HEK293 (cell line): Measurements from ENCODE around the gene RGS5.

ENCODE experiments used
- CTCF ChIA-PET: fragments of 350-600 bp; formaldehyde crosslinking; extraction: SDS; loops from one replicate; lab custom pipeline; 2021; ENCODE audit warnings: antibody characterized with exemption; lab: Yijun Ruan, JAX
- POLR2A ChIA-PET: fragments of 300-600 bp; formaldehyde crosslinking; extraction: SDS; loops from one replicate; lab custom pipeline; 2020; ENCODE audit warnings: antibody characterized with exemption, inconsistent platforms; lab: Yijun Ruan, JAX
- H3K27ac ChIP-seq: fragments of 200-500 bp; sonication (Bioruptor generic); 2 replicates; pipeline ENCODE4 v1.5.1; 2014; ENCODE audit warnings: low read depth, low read length, control low read depth, inconsistent platforms; ENCODE audit errors: extremely low read depth
- H3K36me3 ChIP-seq, 2 experiments: fragments of 200-500 bp in 1 of 2; sonication (Bioruptor generic) in 1 of 2; 1 replicate in 1 of 2; 2 replicates in 1 of 2; pipeline ENCODE4 v1.5.1; 2014 to 2017; ENCODE audit warnings: inconsistent platforms in 2 of 2, low read length in 2 of 2; ENCODE audit not compliant: control insufficient read depth in 2 of 2, insufficient read depth in 1 of 2
- H3K4me1 ChIP-seq: fragments of 200-500 bp; sonication (Bioruptor generic); 2 replicates; pipeline ENCODE4 v1.5.1; 2014; ENCODE audit warnings: mild to moderate bottlenecking, low read length, inconsistent platforms; ENCODE audit not compliant: control insufficient read depth, insufficient read depth
- H3K4me3 ChIP-seq: 2 replicates; pipeline ENCODE4 v1.5.1; 2011; ENCODE audit warnings: low read depth, mild to moderate bottlenecking, control low read depth, low read length, moderate library complexity
- H3K9me3 ChIP-seq: fragments of 200-500 bp; sonication (Bioruptor generic); 2 replicates; pipeline ENCODE4 v1.5.1; 2014; ENCODE audit warnings: low read depth, low read length, inconsistent platforms; ENCODE audit not compliant: control insufficient read depth, insufficient read depth
- KLF10 ChIP-seq: fragments of 450-650 bp; IDR thresholded peaks from 2 replicates; pipeline ENCODE4 v1.5.1; 2018; ENCODE audit warnings: missing biosample characterization, mild to moderate bottlenecking, missing genetic modification characterization
- MZF1 ChIP-seq: fragments of 450-650 bp; formaldehyde crosslinking; IDR thresholded peaks from 2 replicates; pipeline ENCODE4 v1.5.1; 2017; ENCODE audit warnings: missing biosample characterization, missing genetic modification characterization, borderline replicate concordance
- YY2 ChIP-seq: fragments of 450-650 bp; formaldehyde crosslinking; IDR thresholded peaks from 2 replicates; pipeline ENCODE4 v1.5.1; 2016; ENCODE audit warnings: missing biosample characterization, missing genetic modification characterization
- ZNF132 ChIP-seq: fragments of 450-650 bp; formaldehyde crosslinking; IDR thresholded peaks from 2 replicates; pipeline ENCODE4 v1.5.1; 2017; ENCODE audit warnings: missing biosample characterization, missing genetic modification characterization, borderline replicate concordance
- ZNF211 ChIP-seq: fragments of 450-650 bp; formaldehyde crosslinking; IDR thresholded peaks from 2 replicates; pipeline ENCODE4 v1.5.1; 2016; ENCODE audit warnings: low read depth, missing biosample characterization, missing genetic modification characterization
- ZNF391 ChIP-seq: fragments of 450-650 bp; formaldehyde crosslinking; IDR thresholded peaks from 2 replicates; pipeline ENCODE4 v1.5.1; 2016; ENCODE audit warnings: low read depth, missing biosample characterization, missing genetic modification characterization, borderline replicate concordance
- ZNF426 ChIP-seq: fragments of 450-650 bp; formaldehyde crosslinking; IDR thresholded peaks from 2 replicates; pipeline ENCODE4 v1.5.1; 2017; ENCODE audit warnings: missing biosample characterization, missing genetic modification characterization, mild to moderate bottlenecking, inconsistent platforms, moderate library complexity
- ZNF510 ChIP-seq: fragments of 450-650 bp; formaldehyde crosslinking; IDR thresholded peaks from 2 replicates; pipeline ENCODE4 v1.5.1; 2018; ENCODE audit warnings: mild to moderate bottlenecking, missing genetic modification characterization, missing biosample characterization; ENCODE audit not compliant: insufficient replicate concordance
- ZNF664 ChIP-seq: fragments of 450-650 bp; formaldehyde crosslinking; IDR thresholded peaks from 2 replicates; pipeline ENCODE4 v1.5.1; 2016; ENCODE audit warnings: missing biosample characterization, missing genetic modification characterization
- ZNF76 ChIP-seq: fragments of 450-650 bp; formaldehyde crosslinking; IDR thresholded peaks from 2 replicates; pipeline ENCODE4; 2016; ENCODE audit warnings: low read depth, missing biosample characterization, missing genetic modification characterization, borderline replicate concordance
- ZNF830 ChIP-seq: fragments of 450-650 bp; IDR thresholded peaks from 2 replicates; pipeline ENCODE4 v1.5.0; 2018; ENCODE audit warnings: missing biosample characterization, missing genetic modification characterization, low read depth, mild to moderate bottlenecking, moderate library complexity
- ZNF843 ChIP-seq: fragments of 450-650 bp; formaldehyde crosslinking; IDR thresholded peaks from 2 replicates; pipeline ENCODE4 v1.5.1; 2016; ENCODE audit warnings: missing biosample characterization, missing genetic modification characterization
- ZXDB ChIP-seq: fragments of 450-650 bp; formaldehyde crosslinking; IDR thresholded peaks from 2 replicates; pipeline ENCODE4 v1.5.1; 2016; ENCODE audit warnings: missing biosample characterization, missing genetic modification characterization
- TF ChIP-seq, protein P1 (sequence below): fragments of 450-650 bp; formaldehyde crosslinking; IDR thresholded peaks from 2 replicates; pipeline ENCODE4 v1.5.1; 2017; ENCODE audit warnings: missing biosample characterization, missing genetic modification characterization
- TF ChIP-seq, protein P2 (sequence below): fragments of 450-650 bp; formaldehyde crosslinking; IDR thresholded peaks from 2 replicates; pipeline ENCODE4 v1.5.1; 2016; ENCODE audit warnings: missing biosample characterization, missing genetic modification characterization
- TF ChIP-seq, protein P3 (sequence below): fragments of 450-650 bp; IDR thresholded peaks from 2 replicates; pipeline ENCODE4 v1.5.1; 2018; ENCODE audit warnings: missing biosample characterization, mild to moderate bottlenecking, missing genetic modification characterization
- TF ChIP-seq, protein P4 (sequence below): fragments of 450-650 bp; formaldehyde crosslinking; IDR thresholded peaks from 2 replicates; pipeline ENCODE4 v1.5.1; 2016; ENCODE audit warnings: missing biosample characterization, missing genetic modification characterization

Gene RGS5

DNA sequence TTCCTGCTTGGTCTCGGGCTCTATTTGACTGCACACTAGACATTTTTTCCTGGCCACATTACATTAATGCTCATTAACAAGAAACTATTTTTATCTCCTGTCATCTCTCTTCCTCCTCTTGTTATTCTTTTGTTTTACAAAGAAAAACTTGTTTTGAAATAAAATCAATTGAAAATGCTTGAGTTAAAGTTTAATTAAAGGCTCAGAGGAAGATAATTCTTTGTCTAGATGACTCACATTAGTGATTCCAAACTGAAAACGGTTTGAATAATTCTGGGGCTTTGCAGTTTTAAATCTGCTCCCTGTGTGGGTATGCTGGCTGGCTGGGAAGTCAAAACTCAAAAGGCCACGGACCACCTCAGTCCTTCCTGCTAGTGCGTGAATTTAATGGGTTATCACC is 29.6 kb downstream of the RGS5 start:
- Histone ChIP-seq H3K4me1 (peaks cover 7% of the 10 kb centered on the region; the same call in 1 of the 2 replicates), H3K27ac (no peak overlapping the region), H3K9me3 (no peaks in the 10 kb centered on the region), H3K4me3 (no peak overlapping the region), H3K36me3 (no peaks in the 10 kb centered on the region)
- TF ChIP-seq, protein P1, sequence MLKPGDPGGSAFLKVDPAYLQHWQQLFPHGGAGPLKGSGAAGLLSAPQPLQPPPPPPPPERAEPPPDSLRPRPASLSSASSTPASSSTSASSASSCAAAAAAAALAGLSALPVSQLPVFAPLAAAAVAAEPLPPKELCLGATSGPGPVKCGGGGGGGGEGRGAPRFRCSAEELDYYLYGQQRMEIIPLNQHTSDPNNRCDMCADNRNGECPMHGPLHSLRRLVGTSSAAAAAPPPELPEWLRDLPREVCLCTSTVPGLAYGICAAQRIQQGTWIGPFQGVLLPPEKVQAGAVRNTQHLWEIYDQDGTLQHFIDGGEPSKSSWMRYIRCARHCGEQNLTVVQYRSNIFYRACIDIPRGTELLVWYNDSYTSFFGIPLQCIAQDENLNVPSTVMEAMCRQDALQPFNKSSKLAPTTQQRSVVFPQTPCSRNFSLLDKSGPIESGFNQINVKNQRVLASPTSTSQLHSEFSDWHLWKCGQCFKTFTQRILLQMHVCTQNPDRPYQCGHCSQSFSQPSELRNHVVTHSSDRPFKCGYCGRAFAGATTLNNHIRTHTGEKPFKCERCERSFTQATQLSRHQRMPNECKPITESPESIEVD (tag by site-specific recombination): peak; percentile 33; the same call in 1 of the 2 replicates
- TF ChIP-seq, protein P2, sequence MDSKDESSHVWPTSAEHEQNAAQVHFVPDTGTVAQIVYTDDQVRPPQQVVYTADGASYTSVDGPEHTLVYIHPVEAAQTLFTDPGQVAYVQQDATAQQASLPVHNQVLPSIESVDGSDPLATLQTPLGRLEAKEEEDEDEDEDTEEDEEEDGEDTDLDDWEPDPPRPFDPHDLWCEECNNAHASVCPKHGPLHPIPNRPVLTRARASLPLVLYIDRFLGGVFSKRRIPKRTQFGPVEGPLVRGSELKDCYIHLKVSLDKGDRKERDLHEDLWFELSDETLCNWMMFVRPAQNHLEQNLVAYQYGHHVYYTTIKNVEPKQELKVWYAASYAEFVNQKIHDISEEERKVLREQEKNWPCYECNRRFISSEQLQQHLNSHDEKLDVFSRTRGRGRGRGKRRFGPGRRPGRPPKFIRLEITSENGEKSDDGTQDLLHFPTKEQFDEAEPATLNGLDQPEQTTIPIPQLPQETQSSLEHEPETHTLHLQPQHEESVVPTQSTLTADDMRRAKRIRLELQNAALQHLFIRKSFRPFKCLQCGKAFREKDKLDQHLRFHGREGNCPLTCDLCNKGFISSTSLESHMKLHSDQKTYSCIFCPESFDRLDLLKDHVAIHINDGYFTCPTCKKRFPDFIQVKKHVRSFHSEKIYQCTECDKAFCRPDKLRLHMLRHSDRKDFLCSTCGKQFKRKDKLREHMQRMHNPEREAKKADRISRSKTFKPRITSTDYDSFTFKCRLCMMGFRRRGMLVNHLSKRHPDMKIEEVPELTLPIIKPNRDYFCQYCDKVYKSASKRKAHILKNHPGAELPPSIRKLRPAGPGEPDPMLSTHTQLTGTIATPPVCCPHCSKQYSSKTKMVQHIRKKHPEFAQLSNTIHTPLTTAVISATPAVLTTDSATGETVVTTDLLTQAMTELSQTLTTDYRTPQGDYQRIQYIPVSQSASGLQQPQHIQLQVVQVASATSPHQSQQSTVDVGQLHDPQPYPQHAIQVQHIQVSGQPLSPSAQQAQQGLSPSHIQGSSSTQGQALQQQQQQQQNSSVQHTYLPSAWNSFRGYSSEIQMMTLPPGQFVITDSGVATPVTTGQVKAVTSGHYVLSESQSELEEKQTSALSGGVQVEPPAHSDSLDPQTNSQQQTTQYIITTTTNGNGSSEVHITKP (tag by site-specific recombination): no peak
- ChIA-PET POLR2A (no interaction called here), CTCF (interaction anchor here (0.6 to 1.3 kb wide), 3 partner anchors 104 to 1900 kb away, joined by 3 to 5 read pairs (median 4); partner anchors contain the start of gene RGS4)

DNA sequence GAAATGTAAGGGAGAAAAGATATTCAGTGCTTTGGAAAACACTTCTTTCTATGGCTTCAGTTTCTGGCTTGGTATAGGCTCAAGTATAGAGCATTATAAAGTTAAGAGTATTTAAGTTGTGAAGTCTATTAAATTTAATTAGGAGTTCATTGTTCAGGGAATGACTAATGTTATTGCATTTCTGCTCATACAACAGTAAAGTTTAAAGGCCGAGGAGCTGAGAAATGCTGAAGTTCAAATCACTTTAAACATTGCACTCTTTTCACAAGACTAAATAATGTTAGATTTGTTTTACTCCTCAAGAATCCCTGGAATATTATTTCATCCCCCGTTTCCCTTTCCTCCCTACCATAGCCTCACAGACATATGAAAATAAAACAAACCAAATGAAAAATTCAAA is 30.1 kb downstream of the RGS5 start:
- no peak overlapping the region for H3K27ac ChIP-seq
- no peaks in the 10 kb centered on the region for H3K36me3 ChIP-seq
- CTCF ChIA-PET: interaction anchor here (0.6 to 1.3 kb wide), 4 partner anchors 20 to 1900 kb away, joined by 3 to 5 read pairs (median 4); partner anchors contain the start of gene RGS4
- H3K4me3 ChIP-seq: no peak overlapping the region
- TF ChIP-seq ZNF211 (no peak), ZNF132 (tag by site-specific recombination) (no peak), ZNF664 (tag by site-specific recombination) (no peak), KLF10 (no peak)
- TF ChIP-seq, all 188 proteins: peak for 0
- Histone ChIP-seq H3K4me1 (peaks cover 7% of the 10 kb centered on the region; the same call in 1 of the 2 replicates), H3K9me3 (no peaks in the 10 kb centered on the region)
- POLR2A ChIA-PET: no interaction called here

DNA sequence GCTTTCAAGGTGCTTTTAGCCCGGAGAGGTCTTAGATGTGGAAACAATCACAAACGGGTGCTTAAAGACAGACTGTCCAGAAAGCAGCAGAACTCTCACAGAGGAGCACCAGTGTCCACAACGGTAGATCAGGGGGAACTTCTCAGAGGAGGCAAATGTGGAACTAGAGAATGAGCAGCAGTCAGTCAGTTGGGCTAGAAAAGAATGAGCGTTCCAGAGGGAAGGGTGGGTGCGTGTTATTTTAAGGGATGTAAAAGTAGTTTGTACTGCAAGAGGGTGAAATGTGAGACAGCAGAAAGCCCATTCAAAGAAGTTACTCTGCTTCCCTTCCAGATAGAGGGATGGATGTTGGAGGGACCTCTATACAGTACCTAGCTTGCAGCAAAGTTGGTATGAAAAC is 30.9 kb downstream of the RGS5 start:
- ChIA-PET POLR2A (no interaction called here), CTCF (interaction anchor here (1.3 kb wide), 2 partner anchors 19 to 102 kb away, joined by 3 to 4 read pairs; partner anchors contain the start of gene RGS4)
- Histone ChIP-seq H3K27ac (no peak overlapping the region), H3K4me3 (no peak overlapping the region), H3K9me3 (no peaks in the 10 kb centered on the region), H3K36me3 (no peaks in the 10 kb centered on the region), H3K4me1 (peaks cover 7% of the 10 kb centered on the region; the same call in 1 of the 2 replicates)
- TF ChIP-seq ZNF510 (tag by site-specific recombination) (no peak), ZNF391 (tag by site-specific recombination) (no peak), ZXDB (tag by site-specific recombination) (no peak), ZNF426 (tag by site-specific recombination) (no peak), ZNF830 (tag by site-specific recombination) (no peak), ZNF76 (tag by site-specific recombination) (no peak), MZF1 (tag by site-specific recombination) (0 out of 2 replicates have a peak, but pooled peaks have one; percentile 35), ZNF843 (tag by site-specific recombination) (no peak), YY2 (tag by site-specific recombination) (no peak)
- TF ChIP-seq, protein P3, sequence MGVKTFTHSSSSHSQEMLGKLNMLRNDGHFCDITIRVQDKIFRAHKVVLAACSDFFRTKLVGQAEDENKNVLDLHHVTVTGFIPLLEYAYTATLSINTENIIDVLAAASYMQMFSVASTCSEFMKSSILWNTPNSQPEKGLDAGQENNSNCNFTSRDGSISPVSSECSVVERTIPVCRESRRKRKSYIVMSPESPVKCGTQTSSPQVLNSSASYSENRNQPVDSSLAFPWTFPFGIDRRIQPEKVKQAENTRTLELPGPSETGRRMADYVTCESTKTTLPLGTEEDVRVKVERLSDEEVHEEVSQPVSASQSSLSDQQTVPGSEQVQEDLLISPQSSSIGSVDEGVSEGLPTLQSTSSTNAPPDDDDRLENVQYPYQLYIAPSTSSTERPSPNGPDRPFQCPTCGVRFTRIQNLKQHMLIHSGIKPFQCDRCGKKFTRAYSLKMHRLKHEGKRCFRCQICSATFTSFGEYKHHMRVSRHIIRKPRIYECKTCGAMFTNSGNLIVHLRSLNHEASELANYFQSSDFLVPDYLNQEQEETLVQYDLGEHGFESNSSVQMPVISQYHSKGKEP: no peak
- TF ChIP-seq, protein P4, sequence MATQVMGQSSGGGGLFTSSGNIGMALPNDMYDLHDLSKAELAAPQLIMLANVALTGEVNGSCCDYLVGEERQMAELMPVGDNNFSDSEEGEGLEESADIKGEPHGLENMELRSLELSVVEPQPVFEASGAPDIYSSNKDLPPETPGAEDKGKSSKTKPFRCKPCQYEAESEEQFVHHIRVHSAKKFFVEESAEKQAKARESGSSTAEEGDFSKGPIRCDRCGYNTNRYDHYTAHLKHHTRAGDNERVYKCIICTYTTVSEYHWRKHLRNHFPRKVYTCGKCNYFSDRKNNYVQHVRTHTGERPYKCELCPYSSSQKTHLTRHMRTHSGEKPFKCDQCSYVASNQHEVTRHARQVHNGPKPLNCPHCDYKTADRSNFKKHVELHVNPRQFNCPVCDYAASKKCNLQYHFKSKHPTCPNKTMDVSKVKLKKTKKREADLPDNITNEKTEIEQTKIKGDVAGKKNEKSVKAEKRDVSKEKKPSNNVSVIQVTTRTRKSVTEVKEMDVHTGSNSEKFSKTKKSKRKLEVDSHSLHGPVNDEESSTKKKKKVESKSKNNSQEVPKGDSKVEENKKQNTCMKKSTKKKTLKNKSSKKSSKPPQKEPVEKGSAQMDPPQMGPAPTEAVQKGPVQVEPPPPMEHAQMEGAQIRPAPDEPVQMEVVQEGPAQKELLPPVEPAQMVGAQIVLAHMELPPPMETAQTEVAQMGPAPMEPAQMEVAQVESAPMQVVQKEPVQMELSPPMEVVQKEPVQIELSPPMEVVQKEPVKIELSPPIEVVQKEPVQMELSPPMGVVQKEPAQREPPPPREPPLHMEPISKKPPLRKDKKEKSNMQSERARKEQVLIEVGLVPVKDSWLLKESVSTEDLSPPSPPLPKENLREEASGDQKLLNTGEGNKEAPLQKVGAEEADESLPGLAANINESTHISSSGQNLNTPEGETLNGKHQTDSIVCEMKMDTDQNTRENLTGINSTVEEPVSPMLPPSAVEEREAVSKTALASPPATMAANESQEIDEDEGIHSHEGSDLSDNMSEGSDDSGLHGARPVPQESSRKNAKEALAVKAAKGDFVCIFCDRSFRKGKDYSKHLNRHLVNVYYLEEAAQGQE (tag by site-specific recombination): no peak
- TF ChIP-seq, protein P1 (tag by site-specific recombination): peak; percentile 64
